Measurements from ENCODE around the gene KCNQ4. TPM values are rescaled to one million over a fixed set of nuclear protein-coding genes. Genes with fewer than 3 reads are reported as not detected.
A peak's percentile ranks its signal among the peaks of the same experiment; 100 is the strongest.

Gene KCNQ4
- total RNA-seq, 1 donor from 2014 or later = 0.78 TPM

- H3K27ac Mint-ChIP-seq = no peak overlapping the region
- no peaks in the 10 kb centered on the region for H3K36me3 Mint-ChIP-seq
- peaks cover 6% of the 10 kb centered on the region for H3K9me3 Mint-ChIP-seq
- peaks cover 6% of the 10 kb centered on the region for H3K27me3 Mint-ChIP-seq (ENCODE audit: low read depth)
- H3K4me1 Mint-ChIP-seq = peaks cover 5% of the 10 kb centered on the region
- TF ChIP-seq CTCF (IDR thresholded peaks at IDR 0.05; ENCODE audit: unreplicated experiment) = no peak
- no peak overlapping the region for H3K4me3 Mint-ChIP-seq
- DNase-seq (ENCODE audit: low spot score in 2 of 2, unreplicated experiment in 2 of 2) = no peak
These were observed 61.6 kb downstream of the KCNQ4 start for GRCh38 chr1:40844887-40845878.

GRCh38 chr1:40845895-40846294 lies 62.3 kb downstream of the KCNQ4 start:
- no peak overlapping the region for H3K4me3 Mint-ChIP-seq
- H3K9me3 Mint-ChIP-seq = peaks cover 6% of the 10 kb centered on the region
- no peaks in the 10 kb centered on the region for H3K36me3 Mint-ChIP-seq

GRCh38 chr1:40847023-40847745 lies 63.6 kb downstream of the KCNQ4 start:
- peaks cover 6% of the 10 kb centered on the region for H3K27me3 Mint-ChIP-seq (ENCODE audit: low read depth)
- H3K9me3 Mint-ChIP-seq = peaks cover 6% of the 10 kb centered on the region
- H3K4me3 Mint-ChIP-seq = no peak overlapping the region
- no peaks in the 10 kb centered on the region for H3K36me3 Mint-ChIP-seq
- H3K4me1 Mint-ChIP-seq = peaks cover 5% of the 10 kb centered on the region
- DNase-seq (ENCODE audit: low spot score in 2 of 2, unreplicated experiment in 2 of 2) = no peak
- H3K27ac Mint-ChIP-seq = no peak overlapping the region
- TF ChIP-seq CTCF (IDR thresholded peaks at IDR 0.05; ENCODE audit: unreplicated experiment) = no peak

More at GRCh38 chr1:40845895-40846294, 62.3 kb downstream of the KCNQ4 start:
- DNase-seq (ENCODE audit: low spot score in 2 of 2, unreplicated experiment in 2 of 2) = no peak
- peaks cover 6% of the 10 kb centered on the region for H3K27me3 Mint-ChIP-seq (ENCODE audit: low read depth)
- peaks cover 5% of the 10 kb centered on the region for H3K4me1 Mint-ChIP-seq
- TF ChIP-seq CTCF (IDR thresholded peaks at IDR 0.05; ENCODE audit: unreplicated experiment) = no peak
- H3K27ac Mint-ChIP-seq = no peak overlapping the region

GRCh38 chr1:40848530-40849189 lies 65.1 kb downstream of the KCNQ4 start:
- no peak overlapping the region for H3K4me3 Mint-ChIP-seq
- H3K9me3 Mint-ChIP-seq = no peaks in the 10 kb centered on the region
- H3K27me3 Mint-ChIP-seq (ENCODE audit: low read depth) = peaks cover 2% of the 10 kb centered on the region
- no peak overlapping the region for H3K27ac Mint-ChIP-seq
- peak; percentile 68 for TF ChIP-seq CTCF (IDR thresholded peaks at IDR 0.05; ENCODE audit: unreplicated experiment)
- peaks cover 5% of the 10 kb centered on the region for H3K4me1 Mint-ChIP-seq
- no peaks in the 10 kb centered on the region for H3K36me3 Mint-ChIP-seq
- DNase-seq (ENCODE audit: low spot score in 2 of 2, unreplicated experiment in 2 of 2) = peak in 1 of 2 experiments; percentile 66

- Mint-ChIP-seq H3K36me3 (no peaks in the 10 kb centered on the region), H3K27ac (no peak overlapping the region), H3K4me1 (peaks cover 5% of the 10 kb centered on the region), H3K9me3 (no peaks in the 10 kb centered on the region), H3K27me3 (ENCODE audit: low read depth) (peaks cover 2% of the 10 kb centered on the region), H3K4me3 (no peak overlapping the region)
- peak; percentile 90 for TF ChIP-seq CTCF (IDR thresholded peaks at IDR 0.05; ENCODE audit: unreplicated experiment)
- peak; percentile 53 to 78 for DNase-seq (ENCODE audit: low spot score in 2 of 2, unreplicated experiment in 2 of 2)
These were observed 66.4 kb downstream of the KCNQ4 start for GRCh38 chr1:40849801-40850592.

Data from mesothelial cell of epicardium (in vitro differentiated cells).